Colonic mucosa (tissue), 4 donors: ENCODE measurements around the gene C3orf22. TPM values are rescaled to one million over a fixed set of nuclear protein-coding genes. Genes with fewer than 3 reads are reported as not detected.

Source experiments
- DNase-seq: peaks from one replicate; pipeline ENCODE4 v3.0.0-alpha.2; 2020
- H3K27ac ChIP-seq: fragments of 200-600 bp; one replicate; pipeline ENCODE4 v1.8.0; 2021
- H3K27me3 ChIP-seq: fragments of 200-600 bp; one replicate; pipeline ENCODE4 v1.8.0; 2021
- H3K36me3 ChIP-seq: fragments of 200-600 bp; one replicate; pipeline ENCODE4 v1.8.0; 2021
- H3K4me1 ChIP-seq: fragments of 200-600 bp; one replicate; pipeline ENCODE4 v1.8.0; 2021; ENCODE audit warnings: mild to moderate bottlenecking
- H3K4me3 ChIP-seq: fragments of 200-600 bp; one replicate; pipeline ENCODE4 v1.8.0; 2021
- H3K9ac ChIP-seq, 2 donors: one replicate each; pipeline ENCODE4 v1.7.0; 2013; ENCODE audit warnings: control low read depth in 2 of 2, low read depth in 2 of 2, low read length in 2 of 2
- H3K9me3 ChIP-seq: fragments of 200-600 bp; one replicate; pipeline ENCODE4 v1.8.0; 2021
- intact Hi-C: fragments of 100-400 bp; cut with DNase I; formaldehyde crosslinking; loops from one replicate; pipeline ENCODE4 v1.14.1; 2022
- total RNA-seq, 2 donors: library from RNA; stranded (reverse); fragmentation: NEBNext Ultra II Directional in 1 of 2; extraction: Animal tissue kit (Norgen Biotek cat#: 25700) in 1 of 2; gene quantifications; one replicate each; pipeline ENCODE4 v1.2.1, GENCODE V29; 2021
- TF ChIP-seq, protein P1 (sequence below): fragments of 200-600 bp; IDR thresholded peaks from one replicate; pipeline ENCODE4 v1.8.0; 2022; ENCODE audit warnings: antibody characterized with exemption, mild to moderate bottlenecking
- donor health status: healthy.
- donor health status: DM: no; HTN: no; CAD: no.
- donor health status: DM: no; HTN: no; CAD: no.

C3orf22 gene
- total RNA-seq, 2 donors from 2014 or later = not detected

DNA sequence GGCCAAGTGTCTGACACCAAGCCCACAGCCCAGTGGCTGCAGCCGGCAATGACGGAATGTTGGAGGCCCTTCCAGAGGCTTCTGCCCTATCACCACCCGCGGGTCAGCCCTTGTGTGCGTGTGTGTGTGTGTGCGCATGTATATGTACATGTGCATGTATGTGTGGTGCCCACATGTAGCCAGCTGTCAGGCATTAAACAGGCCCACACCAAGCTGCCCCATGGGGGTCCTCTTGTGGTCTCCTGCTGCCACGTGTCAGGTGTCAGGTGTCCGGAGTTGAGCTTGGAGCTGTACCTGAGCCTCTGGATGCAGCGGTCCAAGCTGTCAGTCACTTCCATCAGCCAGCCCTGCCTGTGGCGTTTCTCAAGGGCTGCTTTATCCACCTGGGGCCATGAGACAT, 55.0 kb downstream of the C3orf22 start:
- intact Hi-C loops = no loop called here
- TF ChIP-seq, protein P1, sequence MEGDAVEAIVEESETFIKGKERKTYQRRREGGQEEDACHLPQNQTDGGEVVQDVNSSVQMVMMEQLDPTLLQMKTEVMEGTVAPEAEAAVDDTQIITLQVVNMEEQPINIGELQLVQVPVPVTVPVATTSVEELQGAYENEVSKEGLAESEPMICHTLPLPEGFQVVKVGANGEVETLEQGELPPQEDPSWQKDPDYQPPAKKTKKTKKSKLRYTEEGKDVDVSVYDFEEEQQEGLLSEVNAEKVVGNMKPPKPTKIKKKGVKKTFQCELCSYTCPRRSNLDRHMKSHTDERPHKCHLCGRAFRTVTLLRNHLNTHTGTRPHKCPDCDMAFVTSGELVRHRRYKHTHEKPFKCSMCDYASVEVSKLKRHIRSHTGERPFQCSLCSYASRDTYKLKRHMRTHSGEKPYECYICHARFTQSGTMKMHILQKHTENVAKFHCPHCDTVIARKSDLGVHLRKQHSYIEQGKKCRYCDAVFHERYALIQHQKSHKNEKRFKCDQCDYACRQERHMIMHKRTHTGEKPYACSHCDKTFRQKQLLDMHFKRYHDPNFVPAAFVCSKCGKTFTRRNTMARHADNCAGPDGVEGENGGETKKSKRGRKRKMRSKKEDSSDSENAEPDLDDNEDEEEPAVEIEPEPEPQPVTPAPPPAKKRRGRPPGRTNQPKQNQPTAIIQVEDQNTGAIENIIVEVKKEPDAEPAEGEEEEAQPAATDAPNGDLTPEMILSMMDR = no peak
- no peaks in the 10 kb centered on the region for H3K4me1 ChIP-seq
- no peaks in the 10 kb centered on the region for H3K27me3 ChIP-seq
- H3K9ac ChIP-seq = no peak overlapping the region
- H3K36me3 ChIP-seq = no peaks in the 10 kb centered on the region
- H3K27ac ChIP-seq = no peak overlapping the region
- H3K9me3 ChIP-seq = no peaks in the 10 kb centered on the region
- H3K4me3 ChIP-seq = no peak overlapping the region
- DNase-seq = no peak

DNA sequence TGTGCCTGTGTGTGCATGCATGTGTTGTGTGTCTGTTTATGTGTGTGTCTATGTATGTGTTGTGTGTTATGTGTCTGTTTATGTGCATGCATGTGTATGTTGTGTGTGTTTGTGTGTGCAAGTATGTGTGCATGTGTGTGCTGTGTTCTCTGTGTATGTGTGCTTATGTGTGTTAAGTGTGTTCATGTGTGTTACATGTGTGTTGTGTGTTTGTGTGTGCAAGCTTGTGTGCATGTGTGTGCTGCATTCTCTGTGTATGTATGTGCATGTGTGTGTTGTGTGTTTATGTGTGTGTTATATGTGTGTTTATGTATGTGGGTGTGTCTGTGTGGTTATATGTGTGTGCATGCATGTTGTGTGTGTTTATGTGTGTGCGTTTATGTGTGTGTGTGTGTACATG, 56.1 kb downstream of the C3orf22 start:
- H3K9me3 ChIP-seq = no peaks in the 10 kb centered on the region
- H3K4me1 ChIP-seq = no peaks in the 10 kb centered on the region
- H3K9ac ChIP-seq = no peak overlapping the region
- intact Hi-C loops = no loop called here
- TF ChIP-seq, protein P1 = no peak
- H3K4me3 ChIP-seq = no peak overlapping the region
- no peaks in the 10 kb centered on the region for H3K36me3 ChIP-seq
- no peaks in the 10 kb centered on the region for H3K27me3 ChIP-seq
- no peak for DNase-seq
- no peak overlapping the region for H3K27ac ChIP-seq

DNA sequence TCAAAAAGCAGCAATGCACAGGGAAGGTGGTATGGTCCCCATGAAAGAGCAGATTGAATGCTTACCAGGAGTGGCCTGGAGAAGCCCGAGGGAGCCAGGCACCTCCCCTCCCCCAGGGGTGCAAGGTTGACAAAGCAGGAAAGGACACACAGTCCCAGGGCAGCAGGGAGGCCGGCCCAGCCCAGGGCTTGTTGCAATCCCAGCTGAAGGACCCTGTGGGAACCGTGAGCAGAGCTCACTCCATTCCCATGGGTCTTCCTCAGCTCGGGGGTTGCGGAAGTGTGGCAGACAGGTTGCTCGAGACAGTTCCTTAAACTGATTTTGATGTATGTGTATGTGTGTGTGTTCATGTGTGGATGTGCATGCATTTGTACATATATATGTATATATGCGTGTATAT, 57.0 kb downstream of the C3orf22 start:
- no peaks in the 10 kb centered on the region for H3K9me3 ChIP-seq
- TF ChIP-seq, protein P1 = no peak
- no peak overlapping the region for H3K9ac ChIP-seq
- no peaks in the 10 kb centered on the region for H3K36me3 ChIP-seq
- H3K27ac ChIP-seq = no peak overlapping the region
- H3K4me1 ChIP-seq = no peaks in the 10 kb centered on the region
- H3K4me3 ChIP-seq = no peak overlapping the region
- no peaks in the 10 kb centered on the region for H3K27me3 ChIP-seq
- DNase-seq = no peak
- intact Hi-C loops = no loop called here

DNA sequence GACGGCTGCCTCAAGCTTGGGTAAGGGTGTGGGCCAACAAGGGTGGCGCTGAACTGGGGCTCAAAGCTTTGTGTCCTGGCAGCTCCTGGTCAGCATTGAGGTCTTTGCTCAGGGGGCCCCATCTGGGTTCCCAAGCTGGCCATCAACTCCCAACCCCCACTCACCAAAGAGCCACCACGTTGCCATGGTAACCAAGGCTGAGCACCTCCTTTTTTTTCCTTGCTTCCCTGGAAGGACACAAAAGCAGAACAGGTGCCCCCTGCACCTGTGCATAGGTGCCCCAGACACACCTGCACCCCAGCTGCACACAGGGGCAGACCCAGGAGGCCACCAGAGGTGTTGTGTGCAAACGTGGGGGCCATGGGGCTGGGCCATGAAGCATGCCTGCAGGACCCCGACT, 57.7 kb downstream of the C3orf22 start:
- DNase-seq = no peak
- Histone ChIP-seq H3K36me3 (no peaks in the 10 kb centered on the region), H3K9me3 (no peaks in the 10 kb centered on the region), H3K9ac (no peak overlapping the region), H3K4me3 (no peak overlapping the region), H3K27me3 (no peaks in the 10 kb centered on the region), H3K4me1 (no peaks in the 10 kb centered on the region), H3K27ac (no peak overlapping the region)
- intact Hi-C loops = no loop called here
- TF ChIP-seq, protein P1 = no peak

DNA sequence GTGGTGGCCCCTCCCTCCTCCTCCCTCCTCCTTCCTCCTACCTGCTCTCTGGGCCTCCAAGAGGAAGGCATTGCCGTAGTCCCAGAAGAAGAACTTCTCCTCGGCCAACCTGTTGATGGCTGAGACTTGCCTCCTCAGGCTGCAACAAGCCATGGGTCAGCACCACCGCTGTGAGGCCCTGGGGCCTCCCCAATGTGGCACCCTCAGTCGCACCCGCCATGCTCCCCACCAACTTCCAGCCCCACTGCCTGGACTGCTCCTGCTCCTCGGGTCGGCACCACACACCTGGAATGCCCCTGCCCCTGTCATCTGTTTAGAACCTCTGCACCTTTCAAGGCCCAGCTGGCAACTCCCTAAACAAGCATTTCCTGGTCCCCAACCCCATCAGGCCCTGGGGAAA, 58.7 kb downstream of the C3orf22 start:
- no peaks in the 10 kb centered on the region for H3K27me3 ChIP-seq
- intact Hi-C loops = no loop called here
- H3K4me3 ChIP-seq = no peak overlapping the region
- no peaks in the 10 kb centered on the region for H3K36me3 ChIP-seq
- no peaks in the 10 kb centered on the region for H3K4me1 ChIP-seq
- TF ChIP-seq, protein P1 = no peak
- DNase-seq = no peak
- H3K27ac ChIP-seq = no peak overlapping the region
- no peaks in the 10 kb centered on the region for H3K9me3 ChIP-seq
- no peak overlapping the region for H3K9ac ChIP-seq

Other genes with a start within 250 kb of the C3orf22 start
- gene KLF15, start 201.5 kb downstream of the C3orf22 start, total RNA-seq = 1 to 10 TPM in 1 of 2 donors, under 1 TPM in 1; 0.66 to 1.9 TPM
- gene CFAP100, start 164.0 kb downstream of the C3orf22 start, total RNA-seq = not detected
- gene ZXDC, start 83.0 kb downstream of the C3orf22 start, total RNA-seq = 10 to 100 TPM; 20.4 to 28.5 TPM
- gene UROC1, start 41.2 kb downstream of the C3orf22 start, total RNA-seq = not detected
- gene CHST13, start 34.8 kb downstream of the C3orf22 start, total RNA-seq = 1 to 10 TPM in 1 of 2 donors, under 1 TPM in 1; 0.22 to 1.6 TPM
- gene TXNRD3, start 96.2 kb upstream of the C3orf22 start, total RNA-seq = 1 to 10 TPM; 3.6 to 7.5 TPM
- 10 to 100 TPM in 1 of 2 donors, 1 to 10 TPM in 1; 9.3 to 13.2 TPM for gene CHCHD6, start 145.3 kb upstream of the C3orf22 start, total RNA-seq